ENCODE data around the gene PDXDC1. TPM values are rescaled to one million over a fixed set of nuclear protein-coding genes. Genes with fewer than 3 reads are reported as not detected.
A peak's percentile ranks its signal among the peaks of the same experiment; 100 is the strongest.
"Not testable (repeated sequence)": the region's sequence is repeated elsewhere in the genome, so short reads cannot be mapped to it uniquely, and the experiment has no call there.

The PDXDC1 gene
- total and polyA plus RNA-seq, 2 donors, result 46.4 to 65.8 TPM

DNA sequence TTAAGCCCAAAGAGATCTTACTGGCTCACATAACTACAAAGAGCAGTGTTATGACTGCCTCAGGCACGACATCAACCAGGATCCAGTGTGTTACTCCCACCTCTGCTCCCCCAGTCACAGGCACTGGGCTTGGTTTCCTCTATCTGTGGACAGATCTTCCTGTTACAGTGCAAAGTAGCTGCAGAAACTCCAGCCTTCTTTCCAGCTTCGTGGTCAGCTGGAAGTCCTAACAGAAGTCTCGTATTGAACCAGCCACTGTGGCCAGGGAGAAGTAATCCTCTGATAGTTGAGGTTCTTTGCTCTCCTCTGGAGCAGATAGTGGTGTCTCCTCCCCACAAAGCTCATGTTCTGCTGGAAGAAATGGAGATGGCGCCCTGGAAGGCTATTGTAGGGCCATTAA lies 41.5 kb downstream of the PDXDC1 start:
- not testable (repeated sequence) for DNase-seq (ENCODE audit: extremely low spot score); H3K4me1 ChIP-seq (ENCODE audit: insufficient read depth); H3K4me3 ChIP-seq (ENCODE audit: low read depth, low read length); H3K36me3 ChIP-seq (ENCODE audit: insufficient read depth)
- 70% methylated on average over 4 of the region's 4 CpGs for WGBS
- peak overlapping the region; percentile 66 for H3K27ac ChIP-seq (ENCODE audit: low read depth)

DNA sequence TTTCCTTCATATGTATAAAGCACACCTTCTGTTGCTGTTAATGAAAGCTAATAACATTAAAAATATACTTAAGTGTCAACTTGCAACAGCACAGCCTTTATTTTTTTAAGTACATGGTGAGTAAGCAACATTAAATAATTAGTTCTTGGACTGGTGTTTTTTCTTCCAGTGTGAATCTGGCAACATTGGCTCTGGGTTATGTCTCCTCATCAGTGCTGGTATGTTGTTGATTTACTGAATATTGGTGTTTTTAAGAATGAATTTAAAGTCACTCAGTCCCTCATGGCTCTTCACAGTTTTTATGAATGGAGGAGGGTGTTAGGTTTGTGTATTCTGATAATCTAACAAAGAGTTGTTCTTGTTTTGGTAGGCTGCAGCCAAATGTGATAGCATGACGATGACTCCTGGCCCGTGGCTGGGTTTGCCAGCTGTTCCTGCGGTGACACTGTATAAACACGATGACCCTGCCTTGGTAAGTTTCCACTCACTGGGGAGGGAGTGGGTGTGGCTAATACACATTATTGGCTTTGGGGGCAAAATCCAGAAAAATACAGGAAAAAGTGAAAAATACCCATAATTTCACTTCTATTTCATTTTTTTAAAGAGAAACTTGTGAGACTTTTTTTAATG lies 42.2 kb downstream of the PDXDC1 start:
- not testable (repeated sequence) for H3K4me1 ChIP-seq (ENCODE audit: insufficient read depth); H3K36me3 ChIP-seq (ENCODE audit: insufficient read depth); H3K27ac ChIP-seq (ENCODE audit: low read depth); H3K4me3 ChIP-seq (ENCODE audit: low read depth, low read length); DNase-seq (ENCODE audit: extremely low spot score)
- 42% methylated on average over 4 of the region's 4 CpGs for WGBS

DNA sequence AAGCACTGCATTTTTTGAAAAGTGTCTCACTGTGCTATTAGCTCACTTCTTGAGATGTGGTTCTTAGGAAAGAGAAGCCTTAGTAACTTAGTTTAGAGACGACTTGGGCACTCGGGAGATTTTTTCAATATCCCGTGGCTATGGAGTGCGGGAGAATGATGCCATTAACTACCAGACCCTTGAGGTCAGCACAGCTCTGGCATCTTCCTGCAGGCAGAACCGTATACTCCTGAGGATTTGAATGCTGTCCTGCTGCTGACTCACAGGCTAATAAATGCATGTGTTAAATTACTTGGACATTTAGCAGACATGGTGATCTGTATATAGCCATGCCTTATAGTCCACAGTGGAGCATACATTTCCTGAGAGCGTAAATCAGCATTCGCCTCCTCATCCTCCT lies 46.6 kb downstream of the PDXDC1 start:
- H3K27ac ChIP-seq (ENCODE audit: low read depth); H3K4me3 ChIP-seq (ENCODE audit: low read depth, low read length); H3K4me1 ChIP-seq (ENCODE audit: insufficient read depth); DNase-seq (ENCODE audit: extremely low spot score); H3K36me3 ChIP-seq (ENCODE audit: insufficient read depth): not testable (repeated sequence)
- WGBS, result 67% methylated on average over 7 of the region's 7 CpGs

DNA sequence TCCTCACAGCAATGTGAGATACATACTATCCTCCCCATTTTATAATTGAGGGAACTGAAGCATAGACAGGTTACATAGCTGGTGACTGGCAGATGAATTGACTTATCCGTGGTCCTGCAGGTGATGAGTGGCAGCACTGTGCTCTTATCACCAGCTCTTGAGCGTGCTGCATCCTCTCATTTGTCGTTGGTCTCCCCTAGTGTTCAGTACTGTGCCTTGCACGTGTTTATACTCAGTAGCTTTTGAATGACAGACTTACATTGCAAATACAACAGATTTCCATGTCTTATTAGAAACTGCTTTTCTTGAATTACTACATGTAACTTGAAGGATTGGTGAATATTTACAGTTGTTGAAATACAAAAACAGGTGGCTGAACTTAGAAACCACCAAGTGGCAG lies 47.4 kb downstream of the PDXDC1 start:
- H3K27ac ChIP-seq (ENCODE audit: low read depth); DNase-seq (ENCODE audit: extremely low spot score): not testable (repeated sequence)
- 36% methylated on average over 4 of the region's 4 CpGs for WGBS

DNA sequence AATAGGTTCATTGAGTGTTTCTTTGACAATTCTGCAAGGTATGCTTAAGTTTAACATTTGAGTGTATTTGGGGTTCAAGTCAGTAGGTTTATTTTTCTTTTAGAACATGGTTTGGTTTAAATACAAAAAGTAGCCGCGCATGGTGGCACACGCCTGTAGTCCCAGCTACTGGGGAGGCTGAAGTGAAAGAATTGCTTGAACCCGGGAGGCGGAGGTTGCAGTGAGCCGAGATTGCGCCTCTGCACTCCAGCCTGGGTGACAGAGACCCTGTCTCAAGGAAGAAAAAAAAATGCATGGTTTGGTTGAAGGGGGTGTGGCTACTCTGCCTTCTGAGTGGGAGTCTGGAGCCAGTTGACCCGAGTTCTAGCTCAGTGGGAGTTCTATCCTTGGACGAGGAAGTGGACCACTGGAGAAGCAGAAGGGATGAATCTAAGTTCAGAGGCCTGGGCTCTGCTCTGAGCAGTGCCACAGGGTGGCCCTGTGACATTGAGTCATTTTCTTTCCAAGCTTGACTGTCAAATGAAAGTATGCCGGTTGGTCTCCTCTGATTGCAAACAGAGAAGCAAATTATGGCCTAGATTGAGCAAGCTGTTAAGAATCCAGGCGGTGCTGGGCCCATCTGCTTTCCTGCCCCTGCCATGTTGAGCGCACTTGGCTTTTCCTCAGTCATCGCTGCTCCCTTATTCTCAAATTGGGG lies 48.7 kb downstream of the PDXDC1 start:
- not testable (repeated sequence) for H3K36me3 ChIP-seq (ENCODE audit: insufficient read depth); H3K27ac ChIP-seq (ENCODE audit: low read depth); H3K4me1 ChIP-seq (ENCODE audit: insufficient read depth); H3K4me3 ChIP-seq (ENCODE audit: low read depth, low read length); DNase-seq (ENCODE audit: extremely low spot score)
- 89% methylated on average over 13 of the region's 13 CpGs for WGBS

More for the DNA sequence above, 47.4 kb downstream of the PDXDC1 start:
- H3K36me3 ChIP-seq (ENCODE audit: insufficient read depth); H3K4me1 ChIP-seq (ENCODE audit: insufficient read depth); H3K4me3 ChIP-seq (ENCODE audit: low read depth, low read length): not testable (repeated sequence)

DNA sequence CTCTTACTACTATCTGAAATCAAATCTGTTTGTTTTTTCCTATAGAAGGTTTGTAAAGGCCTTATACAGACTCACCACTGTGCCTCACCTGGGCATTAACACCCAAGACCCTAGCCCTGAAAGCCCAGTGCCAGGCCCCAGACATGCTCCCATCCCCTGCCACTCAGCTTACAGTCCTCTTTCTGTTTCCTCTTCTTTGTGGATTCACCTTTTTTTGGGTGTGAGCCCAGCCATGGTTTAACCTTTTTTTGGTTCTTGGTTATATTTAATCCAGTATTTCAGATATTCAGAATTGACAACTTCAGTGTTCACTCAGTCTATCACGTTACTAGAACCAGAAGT lies 50.0 kb downstream of the PDXDC1 start:
- not testable (repeated sequence) for H3K27ac ChIP-seq (ENCODE audit: low read depth); H3K4me1 ChIP-seq (ENCODE audit: insufficient read depth); H3K4me3 ChIP-seq (ENCODE audit: low read depth, low read length); H3K36me3 ChIP-seq (ENCODE audit: insufficient read depth); DNase-seq (ENCODE audit: extremely low spot score)
- WGBS, result 66% methylated on average over 1 of the region's 1 CpG

DNA sequence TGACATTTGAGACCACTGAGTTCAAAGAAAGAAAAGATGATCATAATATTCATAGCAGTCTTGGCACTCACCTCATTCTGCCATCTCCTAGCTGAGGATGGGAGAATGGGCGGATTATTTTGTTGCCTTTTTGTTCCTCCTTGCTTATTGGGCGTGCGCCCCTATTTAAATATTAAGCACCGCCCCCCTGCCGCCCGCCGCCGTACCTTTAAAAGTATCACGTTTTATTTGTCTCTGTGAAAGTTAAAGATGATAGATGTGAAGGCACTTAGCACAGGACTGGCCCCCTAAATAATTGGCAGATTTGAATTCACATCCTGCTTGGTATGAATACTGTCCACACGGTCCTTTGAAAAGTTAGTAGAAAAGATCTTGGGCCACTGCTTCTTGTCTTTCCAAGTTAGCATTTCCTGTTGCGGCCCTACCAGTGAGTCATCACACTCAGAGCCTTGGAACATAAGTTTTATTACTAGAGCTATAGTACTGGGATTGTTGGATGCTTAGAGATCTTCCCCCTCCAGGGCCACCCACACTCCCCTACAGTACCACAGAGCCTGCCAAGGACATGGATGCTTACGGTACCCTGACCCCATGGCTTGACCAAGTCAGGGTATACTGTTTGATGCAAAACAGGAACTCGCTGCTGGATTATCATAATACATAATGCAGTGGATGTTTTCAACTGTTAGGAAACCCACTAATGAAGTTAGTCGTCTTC lies 50.6 kb downstream of the PDXDC1 start:
- WGBS, result 71% methylated on average over 14 of the region's 14 CpGs
- H3K27ac ChIP-seq (ENCODE audit: low read depth), result peak overlapping the region; percentile 73
- not testable (repeated sequence) for H3K4me3 ChIP-seq (ENCODE audit: low read depth, low read length); H3K36me3 ChIP-seq (ENCODE audit: insufficient read depth); H3K4me1 ChIP-seq (ENCODE audit: insufficient read depth); DNase-seq (ENCODE audit: extremely low spot score)

DNA sequence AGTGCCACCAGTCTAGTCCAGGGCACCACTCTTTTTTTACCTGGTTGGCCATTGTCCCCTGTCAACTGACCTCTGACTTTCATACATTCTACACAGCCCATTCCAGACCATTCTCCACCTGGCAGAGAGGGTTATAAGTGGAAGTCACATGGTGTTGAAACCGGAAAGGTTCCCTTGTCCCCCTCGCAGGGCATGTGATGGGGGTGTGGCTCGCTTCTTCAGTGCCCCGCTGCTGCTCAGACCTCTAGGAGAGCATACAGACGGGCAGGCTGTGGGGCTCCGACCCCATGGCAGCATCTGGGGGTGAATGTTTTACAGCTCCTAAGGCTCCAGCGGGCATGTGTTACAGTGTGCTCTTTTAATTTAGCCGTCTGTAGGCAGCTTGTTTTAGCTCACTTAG lies 52.2 kb downstream of the PDXDC1 start:
- DNase-seq (ENCODE audit: extremely low spot score); H3K27ac ChIP-seq (ENCODE audit: low read depth); H3K36me3 ChIP-seq (ENCODE audit: insufficient read depth); H3K4me3 ChIP-seq (ENCODE audit: low read depth, low read length); H3K4me1 ChIP-seq (ENCODE audit: insufficient read depth): not testable (repeated sequence)
- WGBS, result 78% methylated on average over 7 of the region's 8 CpGs

DNA sequence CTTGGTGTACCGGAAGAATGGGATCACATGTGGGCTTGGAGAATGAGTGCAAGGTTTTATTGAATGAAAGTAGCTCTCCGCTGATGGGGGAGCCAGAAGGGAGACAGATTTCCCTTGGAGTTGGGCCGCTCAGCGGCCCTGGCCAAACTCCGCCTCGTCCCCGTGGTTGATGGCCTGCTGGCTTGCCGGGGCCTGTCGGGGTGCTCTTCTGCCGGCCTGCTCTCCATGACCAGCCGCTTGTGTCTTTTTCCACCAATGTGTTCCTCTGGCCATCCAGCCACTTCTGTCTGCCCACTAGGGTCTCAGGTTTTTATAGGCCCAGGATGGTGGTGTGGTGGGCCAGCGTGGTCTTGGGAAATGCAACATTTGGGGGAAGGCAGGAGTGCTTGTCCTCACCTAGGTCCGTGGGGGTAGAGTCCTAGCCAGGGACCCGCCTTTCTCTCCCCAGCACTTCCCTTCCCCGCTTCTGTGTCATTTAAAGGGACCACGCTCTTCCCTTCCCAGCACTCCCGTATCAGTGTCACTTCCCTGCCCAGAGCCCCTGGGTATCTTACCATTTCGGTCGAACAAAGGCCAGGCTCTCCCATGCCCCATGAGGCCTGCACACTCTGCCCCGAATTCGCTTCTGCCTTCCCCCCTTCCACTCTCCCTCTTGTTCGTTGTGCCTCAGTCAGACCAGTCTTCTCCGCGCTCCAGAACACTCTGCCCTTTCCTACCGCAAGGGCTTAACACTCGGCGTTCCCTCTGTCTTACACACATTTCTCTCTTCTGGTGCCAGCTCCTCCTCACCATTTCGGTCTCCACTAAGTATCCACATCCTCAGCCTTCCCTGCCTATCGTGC lies 52.9 kb downstream of the PDXDC1 start:
- H3K4me1 ChIP-seq (ENCODE audit: insufficient read depth); H3K27ac ChIP-seq (ENCODE audit: low read depth); DNase-seq (ENCODE audit: extremely low spot score); H3K36me3 ChIP-seq (ENCODE audit: insufficient read depth); H3K4me3 ChIP-seq (ENCODE audit: low read depth, low read length): not testable (repeated sequence)
- 77% methylated on average over 29 of the region's 29 CpGs for WGBS

DNA sequence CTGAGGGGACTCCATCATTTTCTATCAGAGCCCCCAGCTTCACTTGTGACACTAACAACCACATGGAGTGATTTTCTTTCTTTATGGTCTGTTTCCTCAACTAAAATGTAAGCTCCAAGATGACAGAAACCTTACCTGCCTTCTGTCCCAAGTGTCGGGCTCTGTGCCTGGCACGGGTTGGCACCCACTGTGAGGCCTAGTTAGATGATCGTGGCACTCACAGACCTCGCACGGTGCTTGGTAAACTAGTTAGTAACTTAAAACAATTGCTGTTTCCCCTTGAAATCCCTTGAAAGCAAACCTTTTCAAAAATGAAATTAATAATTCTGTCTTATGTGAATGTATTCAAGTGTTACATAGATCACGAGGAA lies 53.5 kb downstream of the PDXDC1 start:
- DNase-seq (ENCODE audit: extremely low spot score); H3K36me3 ChIP-seq (ENCODE audit: insufficient read depth); H3K27ac ChIP-seq (ENCODE audit: low read depth); H3K4me1 ChIP-seq (ENCODE audit: insufficient read depth); H3K4me3 ChIP-seq (ENCODE audit: low read depth, low read length): not testable (repeated sequence)
- WGBS, result 91% methylated on average over 6 of the region's 6 CpGs

DNA sequence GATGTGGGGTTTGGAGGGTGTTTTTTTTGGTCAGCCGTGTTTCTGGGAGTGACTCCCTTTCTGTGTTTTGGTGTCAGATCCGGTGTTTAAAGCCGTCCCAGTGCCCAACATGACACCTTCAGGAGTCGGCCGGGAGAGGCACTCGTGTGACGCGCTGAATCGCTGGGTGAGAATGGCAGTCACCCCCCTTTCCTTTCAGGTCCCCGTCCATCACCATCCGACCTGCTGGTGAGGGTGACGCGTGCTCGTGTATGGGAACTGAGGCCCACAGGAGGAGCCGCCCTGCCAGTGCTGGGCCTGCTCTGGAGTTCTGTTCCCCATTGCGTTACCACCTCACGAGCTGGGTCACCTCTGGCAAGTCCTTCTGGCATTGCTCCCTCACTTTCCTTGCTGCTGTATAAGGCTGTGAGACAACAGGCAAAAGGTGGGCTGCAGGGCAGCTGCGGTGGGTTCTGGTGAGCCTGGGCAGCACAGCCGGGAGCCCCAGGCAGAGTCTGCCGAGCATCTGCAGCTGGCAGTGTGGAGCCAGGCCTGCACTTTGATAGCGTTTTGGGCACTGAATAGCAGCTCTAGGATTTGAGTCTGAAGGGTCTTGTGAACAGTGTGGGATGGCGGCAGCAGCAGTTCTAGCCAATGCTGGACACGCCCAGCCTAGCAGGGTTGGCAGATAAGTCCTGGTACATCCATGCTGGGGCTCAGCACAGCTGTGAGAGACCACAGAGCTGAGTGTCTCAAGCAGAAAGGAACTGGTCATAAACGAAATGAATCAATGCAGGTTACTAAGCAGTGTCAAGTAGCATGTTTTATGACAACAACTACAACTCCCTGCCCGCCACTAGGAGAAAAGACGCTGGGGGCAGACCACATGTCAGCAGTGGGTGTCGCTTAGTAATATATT lies 54.2 kb downstream of the PDXDC1 start:
- H3K27ac ChIP-seq (ENCODE audit: low read depth); H3K4me1 ChIP-seq (ENCODE audit: insufficient read depth); H3K4me3 ChIP-seq (ENCODE audit: low read depth, low read length); H3K36me3 ChIP-seq (ENCODE audit: insufficient read depth); DNase-seq (ENCODE audit: extremely low spot score): not testable (repeated sequence)
- WGBS, result 83% methylated on average over 27 of the region's 27 CpGs

DNA sequence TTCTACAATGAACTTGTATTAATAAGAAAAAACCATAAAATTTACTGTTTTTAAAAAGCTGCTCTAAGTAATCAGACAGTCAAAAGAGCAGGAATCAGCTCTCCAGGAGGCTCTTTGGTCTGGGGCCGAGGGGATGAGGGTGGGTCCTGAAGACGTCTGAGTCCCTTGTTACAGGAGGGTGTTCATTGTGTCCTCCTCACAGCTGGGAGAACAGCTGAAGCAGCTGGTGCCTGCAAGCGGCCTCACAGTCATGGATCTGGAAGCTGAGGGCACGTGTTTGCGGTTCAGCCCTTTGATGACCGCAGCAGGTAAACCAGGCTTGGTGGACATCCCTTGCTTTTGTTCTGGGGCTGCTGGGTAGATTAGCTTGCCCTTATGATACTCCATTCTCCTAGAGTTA lies 54.9 kb downstream of the PDXDC1 start:
- 71% methylated on average over 6 of the region's 6 CpGs for WGBS
- not testable (repeated sequence) for H3K27ac ChIP-seq (ENCODE audit: low read depth); H3K36me3 ChIP-seq (ENCODE audit: insufficient read depth); H3K4me1 ChIP-seq (ENCODE audit: insufficient read depth); DNase-seq (ENCODE audit: extremely low spot score); H3K4me3 ChIP-seq (ENCODE audit: low read depth, low read length)

DNA sequence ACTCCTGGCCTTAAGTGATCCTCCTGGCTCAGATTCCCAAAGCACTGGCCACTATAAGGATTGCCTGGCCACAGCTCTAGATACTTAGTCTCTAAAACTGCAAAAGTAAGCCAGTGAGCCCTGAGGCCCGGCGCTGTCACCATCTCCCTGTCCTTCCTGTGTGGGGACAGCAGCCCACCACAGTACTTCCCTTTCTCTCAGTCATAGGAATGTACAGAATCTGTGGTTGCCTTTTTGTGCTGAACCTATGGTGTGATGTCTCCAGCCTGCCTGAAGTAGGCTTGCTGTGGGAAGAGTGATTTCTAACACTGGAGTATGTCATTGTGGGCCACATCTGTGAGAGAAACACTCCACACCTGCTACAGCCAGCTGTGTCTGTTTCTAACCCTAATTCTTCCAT lies 56.4 kb downstream of the PDXDC1 start:
- Histone ChIP-seq H3K27ac (ENCODE audit: low read depth) (no peak overlapping the region), H3K4me1 (ENCODE audit: insufficient read depth) (no peaks in the 10 kb centered on the region), H3K36me3 (ENCODE audit: insufficient read depth) (peaks cover 6% of the 10 kb centered on the region), H3K4me3 (ENCODE audit: low read depth, low read length) (no peak overlapping the region)
- 92% methylated on average over 2 of the region's 2 CpGs for WGBS
- no peak for DNase-seq (ENCODE audit: extremely low spot score)
